ENCODE measurements around the gene USP36.

The USP36 gene

DNA sequence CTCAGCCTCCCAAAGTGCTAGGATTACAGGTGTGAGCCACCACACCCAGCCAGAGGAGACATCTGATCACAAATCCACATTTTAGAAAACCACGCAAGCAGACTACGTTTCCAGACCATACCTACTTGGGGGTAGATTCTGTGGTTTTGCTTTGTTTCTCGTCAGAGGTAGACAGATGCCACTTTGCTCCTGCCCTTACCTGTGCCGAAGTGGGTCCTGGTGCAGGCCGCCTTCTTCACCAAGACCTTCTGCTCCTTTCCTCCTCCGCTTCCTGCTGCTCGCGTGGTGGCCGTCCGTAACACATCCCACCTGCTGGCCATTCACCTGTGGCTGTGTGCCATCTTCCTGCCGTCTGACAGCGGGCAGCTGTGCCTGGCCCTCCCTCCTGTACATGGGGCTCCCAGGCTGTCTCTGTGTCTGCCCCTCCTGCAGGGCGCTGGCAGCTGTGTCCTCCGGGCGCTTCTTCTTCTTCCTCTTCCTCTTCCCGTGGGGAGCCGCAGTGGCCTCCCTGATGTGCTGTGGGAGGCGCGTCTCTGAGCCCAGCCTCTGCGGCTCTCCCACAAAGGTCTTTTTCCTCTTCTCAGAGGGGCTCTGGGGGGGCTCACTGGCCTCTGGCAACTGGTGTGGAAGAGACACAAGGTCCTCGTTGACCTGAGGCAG lies 37.3 kb downstream of the USP36 start:
- no peak overlapping the region for H3K27ac ChIP-seq
- H3K27me3 ChIP-seq: no peaks in the 10 kb centered on the region
- H3K9me3 ChIP-seq: no peaks in the 10 kb centered on the region
- peak in 1 of 2 donors; percentile 41 for DNase-seq
- H3K4me1 ChIP-seq: no peaks in the 10 kb centered on the region
- H3K4me3 ChIP-seq: no peak overlapping the region
- TF ChIP-seq, protein P1, sequence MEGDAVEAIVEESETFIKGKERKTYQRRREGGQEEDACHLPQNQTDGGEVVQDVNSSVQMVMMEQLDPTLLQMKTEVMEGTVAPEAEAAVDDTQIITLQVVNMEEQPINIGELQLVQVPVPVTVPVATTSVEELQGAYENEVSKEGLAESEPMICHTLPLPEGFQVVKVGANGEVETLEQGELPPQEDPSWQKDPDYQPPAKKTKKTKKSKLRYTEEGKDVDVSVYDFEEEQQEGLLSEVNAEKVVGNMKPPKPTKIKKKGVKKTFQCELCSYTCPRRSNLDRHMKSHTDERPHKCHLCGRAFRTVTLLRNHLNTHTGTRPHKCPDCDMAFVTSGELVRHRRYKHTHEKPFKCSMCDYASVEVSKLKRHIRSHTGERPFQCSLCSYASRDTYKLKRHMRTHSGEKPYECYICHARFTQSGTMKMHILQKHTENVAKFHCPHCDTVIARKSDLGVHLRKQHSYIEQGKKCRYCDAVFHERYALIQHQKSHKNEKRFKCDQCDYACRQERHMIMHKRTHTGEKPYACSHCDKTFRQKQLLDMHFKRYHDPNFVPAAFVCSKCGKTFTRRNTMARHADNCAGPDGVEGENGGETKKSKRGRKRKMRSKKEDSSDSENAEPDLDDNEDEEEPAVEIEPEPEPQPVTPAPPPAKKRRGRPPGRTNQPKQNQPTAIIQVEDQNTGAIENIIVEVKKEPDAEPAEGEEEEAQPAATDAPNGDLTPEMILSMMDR (IDR thresholded peaks at IDR 0.05): no peak
- peaks cover 72 to 84% (median 77%) of the 10 kb centered on the region in 3 donors for H3K36me3 ChIP-seq
- intact Hi-C loops (cut with DNase I; ENCODE audit: low total_unique reads): no loop called here

DNA sequence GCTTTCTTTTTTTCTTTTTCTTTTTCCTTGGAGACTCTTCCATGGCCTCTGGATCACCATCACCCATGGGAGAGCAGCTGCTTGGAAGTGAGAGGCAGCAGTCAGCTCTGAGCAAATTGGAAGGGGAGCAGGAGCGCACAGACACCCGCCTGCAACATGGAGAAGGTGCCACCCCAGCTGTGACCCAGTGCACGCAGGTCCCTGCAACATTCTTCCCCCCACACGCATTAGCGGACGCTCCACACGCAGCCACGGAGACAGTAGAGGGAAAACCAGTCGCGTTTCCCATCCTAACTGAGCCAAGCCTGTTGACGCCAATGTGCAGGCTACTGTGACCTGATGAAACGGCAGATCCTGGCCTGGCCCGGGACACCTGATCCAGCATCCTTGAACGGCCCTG lies 38.2 kb downstream of the USP36 start:
- no peak overlapping the region for H3K27ac ChIP-seq
- DNase-seq: no peak

DNA sequence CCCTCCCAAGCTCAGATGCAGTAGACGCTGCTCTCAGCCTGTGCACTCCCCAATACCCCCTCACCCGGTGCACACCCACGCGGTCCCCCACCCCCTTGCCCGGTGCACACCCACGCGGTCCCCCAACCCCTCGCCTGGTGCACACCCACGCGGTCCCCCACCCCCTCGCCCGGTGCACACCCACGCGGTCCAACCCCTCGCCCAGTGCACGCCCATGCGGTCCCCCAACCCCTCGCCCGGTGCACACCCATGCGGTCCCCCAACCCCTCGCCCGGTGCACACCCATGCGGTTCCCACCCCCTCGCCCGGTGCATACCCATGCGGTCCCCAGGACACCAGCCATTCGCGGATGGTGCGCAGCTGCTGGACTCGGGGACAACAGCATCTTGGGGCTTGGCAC lies 38.6 kb downstream of the USP36 start:
- no peak for DNase-seq
- intact Hi-C loops (cut with DNase I; ENCODE audit: low total_unique reads): no loop called here
- H3K27me3 ChIP-seq: no peaks in the 10 kb centered on the region
- H3K4me1 ChIP-seq: no peaks in the 10 kb centered on the region
- peaks cover 69 to 84% (median 77%) of the 10 kb centered on the region in 3 donors for H3K36me3 ChIP-seq
- H3K4me3 ChIP-seq: no peak overlapping the region
- TF ChIP-seq, protein P1 (IDR thresholded peaks at IDR 0.05): no peak
- no peak overlapping the region for H3K27ac ChIP-seq
- no peaks in the 10 kb centered on the region for H3K9me3 ChIP-seq

More for the DNA sequence above, 38.2 kb downstream of the USP36 start:
- Histone ChIP-seq H3K36me3 (peaks cover 70 to 84% (median 77%) of the 10 kb centered on the region in 3 donors), H3K4me1 (no peaks in the 10 kb centered on the region), H3K9me3 (no peaks in the 10 kb centered on the region), H3K27me3 (no peaks in the 10 kb centered on the region), H3K4me3 (no peak overlapping the region)
- TF ChIP-seq, protein P1 (IDR thresholded peaks at IDR 0.05): no peak
- intact Hi-C loops (cut with DNase I; ENCODE audit: low total_unique reads): no loop called here

DNA sequence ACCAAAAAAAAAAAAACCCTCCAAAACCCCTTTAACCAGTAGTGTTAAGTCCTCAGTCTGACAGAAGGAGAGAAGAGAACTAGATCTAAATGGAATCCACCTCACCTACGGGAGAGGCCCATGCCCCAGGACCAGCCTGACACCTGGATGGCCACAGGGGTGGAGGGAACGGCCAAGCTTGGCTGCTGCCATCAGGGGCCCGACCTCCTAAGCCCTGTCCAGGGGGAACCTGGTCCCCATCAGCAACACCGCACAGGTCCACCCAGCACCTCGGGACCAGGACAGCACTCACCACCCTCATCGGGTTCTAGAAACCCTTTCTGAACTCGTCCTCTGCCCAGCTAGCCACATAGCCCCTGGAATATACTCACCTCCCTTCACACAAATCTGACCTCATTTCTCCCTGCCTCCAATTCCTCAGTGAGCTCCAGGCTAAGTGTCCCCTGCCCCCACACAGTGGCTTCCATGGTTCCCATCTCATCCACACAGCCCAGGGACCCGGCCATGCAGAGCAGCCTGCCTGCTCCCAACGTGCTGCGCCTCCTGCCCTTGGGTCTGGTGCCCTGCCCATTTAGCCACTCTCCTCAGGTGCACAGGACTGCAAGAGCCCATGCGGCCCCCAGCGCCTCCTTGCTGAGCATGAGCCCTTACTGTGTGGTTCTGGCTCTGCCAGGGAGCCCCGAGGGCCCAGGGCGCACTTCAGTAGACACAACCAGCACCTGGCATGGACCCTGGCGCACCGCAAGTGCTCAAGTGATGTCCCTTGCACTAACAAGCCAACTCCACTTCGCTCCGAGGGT lies 40.3 kb downstream of the USP36 start:
- TF ChIP-seq, protein P1 (IDR thresholded peaks at IDR 0.05): no peak
- H3K36me3 ChIP-seq: peaks cover 67 to 84% (median 77%) of the 10 kb centered on the region in 3 donors

DNA sequence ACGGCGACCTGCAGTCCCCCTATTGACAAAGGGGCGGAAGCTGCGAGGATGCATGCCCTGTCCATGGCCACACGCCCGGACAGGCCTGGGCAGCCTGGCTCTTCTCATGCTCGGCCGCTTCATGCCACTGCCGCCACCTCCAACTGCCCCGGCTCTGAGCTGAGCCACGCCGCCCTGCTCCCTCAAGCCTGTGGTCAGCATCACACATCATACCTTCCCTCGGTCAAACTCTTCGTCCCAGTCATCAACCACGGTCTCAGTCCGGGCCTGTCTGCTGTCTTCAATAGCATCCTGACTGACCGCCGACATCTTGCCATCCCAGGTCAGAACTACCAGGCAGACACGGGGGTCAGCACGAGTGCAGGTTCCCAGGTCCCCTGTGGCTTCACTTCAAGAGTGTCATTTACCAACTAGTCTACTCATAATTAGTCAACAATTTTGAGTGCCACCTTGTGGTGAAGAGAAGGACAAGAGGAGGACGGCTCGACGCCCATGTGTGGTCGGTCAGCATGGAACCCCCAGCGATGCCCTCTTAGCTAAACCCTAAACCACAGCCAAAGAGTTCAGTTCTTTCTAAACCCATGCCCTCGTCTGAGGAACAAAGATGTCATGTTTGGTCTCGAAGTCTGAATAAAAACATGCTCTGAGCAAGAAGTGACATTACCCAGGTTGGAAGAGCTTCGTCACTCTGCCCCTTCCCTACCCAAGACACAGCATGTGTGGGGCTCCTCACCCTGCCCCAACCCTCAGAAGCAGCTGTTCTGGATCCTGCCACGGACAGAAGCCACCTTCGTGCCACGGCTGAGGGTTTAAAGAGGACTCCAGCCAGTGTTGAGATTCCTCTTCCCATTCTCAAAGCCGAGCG lies 41.7 kb downstream of the USP36 start:
- intact Hi-C loops (cut with DNase I; ENCODE audit: low total_unique reads): no loop called here
- TF ChIP-seq, protein P1 (IDR thresholded peaks at IDR 0.05): peak in 1 of 2 experiments; percentile 24
- DNase-seq: no peak
- Histone ChIP-seq H3K27me3 (no peaks in the 10 kb centered on the region), H3K36me3 (peaks cover 72 to 88% (median 85%) of the 10 kb centered on the region in 3 donors), H3K4me3 (no peak overlapping the region), H3K4me1 (no peaks in the 10 kb centered on the region), H3K27ac (no peak overlapping the region), H3K9me3 (no peaks in the 10 kb centered on the region)

More for the DNA sequence above, 40.3 kb downstream of the USP36 start:
- intact Hi-C loops (cut with DNase I; ENCODE audit: low total_unique reads): no loop called here
- DNase-seq: no peak
- Histone ChIP-seq H3K4me1 (no peaks in the 10 kb centered on the region), H3K27me3 (no peaks in the 10 kb centered on the region), H3K27ac (no peak overlapping the region), H3K9me3 (no peaks in the 10 kb centered on the region), H3K4me3 (no peak overlapping the region)

Data from tibial artery (tissue), 4 donors.